Activated CD4-positive, alpha-beta T cell treated with anti-CD3 and anti-CD28 coated beads, Interleukin-2, amount 50 U/mL, for 48 hours (primary cell): ENCODE results near the gene INHBE.
"Not testable (repeated sequence)": the region's sequence is repeated elsewhere in the genome, so short reads cannot be mapped to it uniquely, and the experiment has no call there.

ENCODE experiments used
- DNase-seq, 2 experiments: peaks; one replicate each; pipeline ENCODE4 v3.0.0-alpha.2; 2020

The INHBE gene

GRCh38 chr12:57500213-57500612 lies 45.1 kb downstream of the INHBE start:
- DNase-seq: no peak

GRCh38 chr12:57502311-57502969 lies 47.3 kb downstream of the INHBE start:
- DNase-seq: not testable (repeated sequence)

- DNase-seq: not testable (repeated sequence)
Measured at GRCh38 chr12:57506541-57506940, 51.4 kb downstream of the INHBE start.
